SK-N-SH treated with all-trans-retinoic acid at 6 μM for 48 hours (cell line): ENCODE results near the gene BPIFA2.

Source experiments
- ARNTL ChIP-seq: fragments of 450-650 bp; formaldehyde crosslinking; IDR thresholded peaks from 2 replicates; pipeline ENCODE4 v1.5.0; 2020; ENCODE audit warnings: low read depth, mild to moderate bottlenecking, moderate library complexity, borderline replicate concordance
- CREB5 ChIP-seq: fragments of 250-450 bp; sonication (Bioruptor Pico); IDR thresholded peaks from 2 replicates; pipeline ENCODE4 v1.5.1; 2020; ENCODE audit warnings: low read depth, mild to moderate bottlenecking, moderate library complexity
- GLIS3 ChIP-seq: fragments of 250-450 bp; sonication (Bioruptor Pico); IDR thresholded peaks from 2 replicates; pipeline ENCODE4 v1.5.0; 2020; ENCODE audit warnings: mild to moderate bottlenecking, moderate library complexity
- PATZ1 ChIP-seq: fragments of 250-450 bp; sonication (Bioruptor Pico); IDR thresholded peaks from 2 replicates; pipeline ENCODE4 v1.8.0; 2020; ENCODE audit warnings: mild to moderate bottlenecking, moderate library complexity, borderline replicate concordance
- POU6F1 ChIP-seq: fragments of 250-450 bp; sonication (Bioruptor Pico); IDR thresholded peaks from 2 replicates; pipeline ENCODE4 v1.8.0; 2021; ENCODE audit warnings: low read depth, mild to moderate bottlenecking, moderate library complexity, borderline replicate concordance
- ZC3H10 ChIP-seq: fragments of 250-450 bp; sonication (Bioruptor Pico); IDR thresholded peaks from 2 replicates; pipeline ENCODE4 v1.5.1; 2021; ENCODE audit warnings: mild to moderate bottlenecking, moderate library complexity
- ZFP3 ChIP-seq: fragments of 250-450 bp; sonication (Bioruptor Pico); IDR thresholded peaks from 2 replicates; pipeline ENCODE4 v1.5.0; 2020; ENCODE audit warnings: mild to moderate bottlenecking, moderate library complexity
- ZFP30 ChIP-seq: fragments of 450-650 bp; formaldehyde crosslinking; IDR thresholded peaks from 2 replicates; pipeline ENCODE4 v1.5.0; 2022; ENCODE audit warnings: mild to moderate bottlenecking, moderate library complexity

- TF ChIP-seq ARNTL (CRISPR knock-in tag) (no peak), ZC3H10 (CRISPR knock-in tag) (no peak), POU6F1 (no peak), PATZ1 (CRISPR knock-in tag) (no peak), ZFP3 (CRISPR knock-in tag) (no peak), ZFP30 (CRISPR knock-in tag) (no peak), GLIS3 (CRISPR knock-in tag) (no peak), CREB5 (CRISPR knock-in tag) (no peak)
Observed at GRCh38 chr20:33202451-33202850, 34.5 kb downstream of the BPIFA2 start.
